ENCODE measurements around the gene EZH1. TPM values are rescaled to one million over a fixed set of nuclear protein-coding genes. Genes with fewer than 3 reads are reported as not detected.
"Not testable (repeated sequence)": the region's sequence is repeated elsewhere in the genome, so short reads cannot be mapped to it uniquely, and the experiment has no call there.

Gene EZH1
- total RNA-seq, 4 donors from 2014 or later: 33.2 to 105 (median 51.0) TPM

- H3K27ac ChIP-seq: peak overlapping the region; percentile 87
- WGBS: 60% methylated on average over 7 of the region's 7 CpGs
- no peak overlapping the region for H3K4me3 ChIP-seq
- no peaks in the 10 kb centered on the region for H3K27me3 ChIP-seq
- TF ChIP-seq POLR2AphosphoS5 (IDR thresholded peaks at IDR 0.05) (no peak), CTCF (IDR thresholded peaks at IDR 0.05) (no peak), POLR2A (IDR thresholded peaks at IDR 0.05) (no peak), EP300 (IDR thresholded peaks at IDR 0.05) (no peak)
- H3K9me3 ChIP-seq: no peaks in the 10 kb centered on the region
- H3K36me3 ChIP-seq: no peaks in the 10 kb centered on the region
- peaks cover 51% of the 10 kb centered on the region for H3K4me1 ChIP-seq
- no peak for DNase-seq (ENCODE audit: low spot score in 2 of 2)
Measured at GRCh38 chr17:42748202-42748907, 3.5 kb upstream of the EZH1 start.

GRCh38 chr17:42744283-42744805 lies 496 bp downstream of the EZH1 start:
- WGBS: under 1% methylated on average over 24 of the region's 32 CpGs
- peaks cover 34% of the 10 kb centered on the region for H3K4me1 ChIP-seq
- H3K4me3 ChIP-seq: peak overlapping the region; percentile 61
- H3K36me3 ChIP-seq: no peaks in the 10 kb centered on the region
- H3K27ac ChIP-seq: peak overlapping the region; percentile 94
- TF ChIP-seq CTCF (IDR thresholded peaks at IDR 0.05) (no peak), POLR2AphosphoS5 (IDR thresholded peaks at IDR 0.05) (no peak), POLR2A (IDR thresholded peaks at IDR 0.05) (no peak)
- no peaks in the 10 kb centered on the region for H3K27me3 ChIP-seq
- H3K9me3 ChIP-seq: no peaks in the 10 kb centered on the region
- DNase-seq (ENCODE audit: low spot score in 2 of 2): peak; percentile 76 to 87

GRCh38 chr17:42743595-42744282 lies 1.1 kb downstream of the EZH1 start:
- Histone ChIP-seq H3K36me3 (no peaks in the 10 kb centered on the region), H3K4me3 (peak overlapping the region; percentile 61), H3K4me1 (peaks cover 28% of the 10 kb centered on the region), H3K27me3 (no peaks in the 10 kb centered on the region), H3K9me3 (no peaks in the 10 kb centered on the region), H3K27ac (peak overlapping the region; percentile 94)
- no peak for DNase-seq (ENCODE audit: low spot score in 2 of 2)
- 33% methylated on average over 10 of the region's 10 CpGs for WGBS
- TF ChIP-seq POLR2AphosphoS5 (IDR thresholded peaks at IDR 0.05): no peak
- no peak for TF ChIP-seq CTCF (IDR thresholded peaks at IDR 0.05)
- TF ChIP-seq EP300 (IDR thresholded peaks at IDR 0.05): no peak
- no peak for TF ChIP-seq POLR2A (IDR thresholded peaks at IDR 0.05)

- DNase-seq (ENCODE audit: low spot score in 2 of 2); H3K36me3 ChIP-seq; H3K27ac ChIP-seq; H3K27me3 ChIP-seq; H3K4me3 ChIP-seq; H3K9me3 ChIP-seq: not testable (repeated sequence)
- WGBS: 90% methylated on average over 11 of the region's 11 CpGs
- peaks cover 22% of the 10 kb centered on the region for H3K4me1 ChIP-seq
Measured at GRCh38 chr17:42742916-42743315, 1.9 kb downstream of the EZH1 start.

GRCh38 chr17:42740699-42741098 lies 4.1 kb downstream of the EZH1 start:
- H3K4me3 ChIP-seq: no peak overlapping the region
- H3K9me3 ChIP-seq: no peaks in the 10 kb centered on the region
- TF ChIP-seq POLR2A (IDR thresholded peaks at IDR 0.05) (no peak), EP300 (IDR thresholded peaks at IDR 0.05) (no peak), CTCF (IDR thresholded peaks at IDR 0.05) (no peak), POLR2AphosphoS5 (IDR thresholded peaks at IDR 0.05) (no peak)
- no peak overlapping the region for H3K27ac ChIP-seq
- no peaks in the 10 kb centered on the region for H3K36me3 ChIP-seq
- no peak for DNase-seq (ENCODE audit: low spot score in 2 of 2)
- no peaks in the 10 kb centered on the region for H3K27me3 ChIP-seq
- H3K4me1 ChIP-seq: peaks cover 26% of the 10 kb centered on the region
- 93% methylated on average over 1 of the region's 1 CpG for WGBS

Measured in suprapubic skin (tissue), 4 donors.